GM12878 (cell line): ENCODE measurements around the gene ATP12A. TPM values are rescaled to one million over a fixed set of nuclear protein-coding genes. Genes with fewer than 3 reads are reported as not detected.

Experiments
- ATAC-seq: fragments of 200-7000 bp; cut with Tn5 transposase; 3 replicates; pipeline ENCODE4 v1.9.1; 2020; ENCODE audit warnings: mild to moderate bottlenecking, moderate library complexity
- BruUV-seq: library from RNA; stranded (reverse); fragments of 400-500 nt; replicated peaks from 2 replicates; lab custom pipeline; 2021; lab: Mats Ljungman, UMichigan
- CTCF ChIA-PET: fragments of 300-600 bp; sonication (Branson Sonifier 250); formaldehyde crosslinking; extraction: SDS; loops from one replicate; lab custom pipeline; 2021; ENCODE audit warnings: inconsistent platforms; lab: Yijun Ruan, JAX
- POLR2A ChIA-PET: fragments of 350-600 bp; formaldehyde crosslinking; extraction: SDS; loops from one replicate; lab custom pipeline; 2021; ENCODE audit warnings: inconsistent platforms; lab: Charles Lee
- RAD21 ChIA-PET: fragments of 300-600 bp; sonication (Branson Sonifier 250); formaldehyde crosslinking; loops from one replicate; lab custom pipeline; 2023; ENCODE audit warnings: antibody characterized with exemption; ENCODE audit not compliant: unreplicated experiment; lab: Charles Lee
- SMC1A ChIA-PET: fragments of 300-600 bp; sonication (Branson Sonifier 250); formaldehyde crosslinking; loops from one replicate; lab custom pipeline; 2023; ENCODE audit not compliant: unreplicated experiment, uncharacterized antibody; lab: Charles Lee
- DNase-seq: peaks from one replicate; pipeline ENCODE4 v3.0.0-alpha.2; 2011; ENCODE audit warnings: low read depth, low spot score
- FAIRE-seq: peaks from 3 replicates; lab custom pipeline; 2011; peaks lifted over from hg19 to GRCh38; lab: Jason Lieb, UNC
- H2AFZ ChIP-seq: 2 replicates; pipeline ENCODE4 v1.6.0; 2011; ENCODE audit warnings: low read depth, low read length, control low read depth; ENCODE audit not compliant: control insufficient read depth
- H3K27ac ChIP-seq: 2 replicates; pipeline ENCODE4 v1.5.1; 2011; ENCODE audit warnings: control low read depth; ENCODE audit not compliant: control insufficient read depth, insufficient read depth
- H3K27me3 ChIP-seq, 2 experiments: replicated peaks in 1 of 2; 2 replicates each; pipeline versions ENCODE4 v1.6.0 to v1.6.1; 2011; ENCODE audit warnings: low read length in 1 of 2; ENCODE audit not compliant: control insufficient read depth in 2 of 2, insufficient read depth in 2 of 2
- H3K36me3 ChIP-seq, 2 experiments: 2 replicates each; pipeline ENCODE4 v1.5.1; 2011; ENCODE audit warnings: low read length in 1 of 2; ENCODE audit not compliant: control insufficient read depth in 2 of 2, insufficient read depth in 2 of 2
- H3K4me1 ChIP-seq: 2 replicates; pipeline ENCODE4 v1.6.1; 2011; ENCODE audit warnings: mild to moderate bottlenecking, low read length, moderate library complexity, mixed read lengths; ENCODE audit not compliant: control insufficient read depth, insufficient read depth
- H3K4me2 ChIP-seq: 2 replicates; pipeline ENCODE4 v1.6.0; 2011; ENCODE audit warnings: control low read depth; ENCODE audit not compliant: control insufficient read depth, insufficient read depth
- H3K4me3 ChIP-seq: fragments of 200-600 bp; sonication (generic); 2 replicates; pipeline ENCODE4 v1.5.1; 2016
- H3K79me2 ChIP-seq: 2 replicates; pipeline ENCODE4 v1.6.0; 2011; ENCODE audit warnings: low read length; ENCODE audit not compliant: control insufficient read depth, insufficient read depth
- H3K9ac ChIP-seq: 2 replicates; pipeline ENCODE4 v1.8.0; 2011; ENCODE audit warnings: low read length, control low read depth, mixed read lengths; ENCODE audit not compliant: control insufficient read depth, insufficient read depth
- H3K9me3 ChIP-seq: replicated peaks from 3 replicates; pipeline ENCODE4 v1.5.1; 2011; ENCODE audit warnings: mild to moderate bottlenecking, low read length; ENCODE audit not compliant: control insufficient read depth, insufficient read depth
- H4K20me1 ChIP-seq: 2 replicates; pipeline ENCODE4 v1.6.0; 2011; ENCODE audit not compliant: control insufficient read depth, insufficient read depth
- BCL11A ChIP-seq: IDR thresholded peaks from 2 replicates; pipeline ENCODE4 v1.6.1; 2011; ENCODE audit warnings: low read depth, low read length
- BCL3 ChIP-seq: IDR thresholded peaks from 2 replicates; pipeline ENCODE4 v1.6.1; 2011; ENCODE audit warnings: borderline replicate concordance, low read depth, mild to moderate bottlenecking, moderate library complexity, low read length; ENCODE audit not compliant: insufficient read depth, poor library complexity, severe bottlenecking
- CBFB ChIP-seq: IDR thresholded peaks from 2 replicates; pipeline ENCODE4 v1.6.1; 2016; ENCODE audit warnings: antibody characterized with exemption, low read depth
- CHD2 ChIP-seq: IDR thresholded peaks from 2 replicates; pipeline ENCODE4 v1.6.1; 2011; ENCODE audit warnings: low read depth, low read length, improper control_type of control experiment, borderline replicate concordance
- MAX ChIP-seq: IDR thresholded peaks from 2 replicates; pipeline ENCODE4 v1.6.1; 2012; ENCODE audit warnings: low read depth, low read length, improper control_type of control experiment
- NBN ChIP-seq: fragments of 450-650 bp; IDR thresholded peaks from 2 replicates; pipeline ENCODE4 v1.6.1; 2016
- PKNOX1 ChIP-seq: fragments of 450-650 bp; IDR thresholded peaks from 2 replicates; pipeline ENCODE4 v1.6.1; 2016; ENCODE audit warnings: mild to moderate bottlenecking
- RELA ChIP-seq: fragments of 450-650 bp; IDR thresholded peaks from 2 replicates; pipeline ENCODE4 v1.8.0; 2014; ENCODE audit warnings: borderline replicate concordance; ENCODE audit not compliant: partially characterized antibody
- SKIL ChIP-seq: fragments of 450-650 bp; IDR thresholded peaks from 2 replicates; pipeline ENCODE4 v1.6.1; 2017; ENCODE audit warnings: mild to moderate bottlenecking, low read depth, inconsistent platforms; ENCODE audit not compliant: poor library complexity, severe bottlenecking
- SMARCA5 ChIP-seq: fragments of 450-650 bp; IDR thresholded peaks from 2 replicates; pipeline ENCODE4 v1.6.1; 2017; ENCODE audit warnings: mild to moderate bottlenecking
- TCF12 ChIP-seq: IDR thresholded peaks from 2 replicates; pipeline ENCODE4 v1.6.1; 2011; ENCODE audit warnings: low read depth, mild to moderate bottlenecking, low read length
- USF1 ChIP-seq: IDR thresholded peaks from 2 replicates; pipeline ENCODE4 v1.6.1; 2011; ENCODE audit warnings: borderline replicate concordance, low read depth, mild to moderate bottlenecking, moderate library complexity, mixed read lengths, low read length; ENCODE audit not compliant: insufficient read depth; ENCODE audit errors: extremely low read length
- USF2 ChIP-seq: IDR thresholded peaks from 2 replicates; pipeline ENCODE4 v1.6.1; 2011; ENCODE audit warnings: low read depth, low read length, improper control_type of control experiment, borderline replicate concordance
- WRNIP1 ChIP-seq: IDR thresholded peaks from 2 replicates; pipeline ENCODE4 v1.6.1; 2011; ENCODE audit warnings: low read depth, low read length, improper control_type of control experiment, borderline replicate concordance
- YY1 ChIP-seq: IDR thresholded peaks from 2 replicates; pipeline ENCODE4 v1.6.1; 2011; ENCODE audit warnings: low read depth, mild to moderate bottlenecking, low read length
- ZNF207 ChIP-seq: fragments of 450-650 bp; IDR thresholded peaks from 2 replicates; pipeline ENCODE4 v1.6.1; 2014; ENCODE audit warnings: antibody characterized with exemption, mild to moderate bottlenecking, borderline replicate concordance
- ZSCAN29 ChIP-seq: fragments of 450-650 bp; IDR thresholded peaks from 2 replicates; pipeline ENCODE4 v1.6.1; 2017; ENCODE audit warnings: mild to moderate bottlenecking, moderate library complexity
- WGBS: methylation state at CpG from one replicate; pipeline ENCODE4 v1.1.6; 2016; ENCODE audit warnings: low lambda C conversion rate; ENCODE audit not compliant: insufficient replicate concordance, insufficient coverage; ENCODE audit errors: missing lambda C conversion rate; 5-methylcytosine and 5-hydroxymethylcytosine counted together
- in situ Hi-C: fragments of 300-500 bp; cut with MboI; formaldehyde crosslinking; loops from 9 replicates; pipeline ENCODE4 v1.14.3; 2018; ENCODE audit warnings: mixed read lengths
- intact Hi-C: fragments of 100-400 bp; cut with micrococcal nuclease; formaldehyde crosslinking; loops from one replicate; pipeline ENCODE4 v1.14.2; 2022; ENCODE audit not compliant: unreplicated experiment
- polyA plus RNA-seq, 11 experiments: library from polyadenylated mRNA; depleted of rRNA in 4 of 11; unstranded in 6 of 11; stranded (reverse) in 5 of 11; fragments of >200 nt; fragmentation: Nextera tagmentation in 4 of 11; fragmentation: Illumina TruSeq in 1 of 11; extraction: Ambion mirVana in 4 of 11; extraction: Trizol in 1 of 11; gene quantifications; 1 replicate in 1 of 11; 2 replicates in 10 of 11; pipeline versions ENCODE4 v1.2.1 to v1.2.3, GENCODE V29; 2011 to 2016; ENCODE audit warnings: inconsistent platforms in 2 of 11, missing spikeins in 2 of 11, low read depth in 1 of 11
- total RNA-seq, 4 experiments: library from RNA; depleted of rRNA in 3 of 4; stranded (reverse); fragments of >200 nt in 3 of 4; fragmentation: Illumina TruSeq in 1 of 4; extraction: Trizol in 1 of 4; gene quantifications; 2 replicates each; pipeline versions ENCODE4 v1.2.1 to v1.2.3, GENCODE V29; 2013 to 2021

ATP12A gene
- total and polyA plus RNA-seq, 10 of the 15 experiments (the other 5 are each of a cell fraction or from before 2014, with no cell fraction given), result 0.02 to 0.08 (median 0.04) TPM; not detected in 6

GRCh38 chr13:24723206-24723605 is 43.0 kb downstream of the ATP12A start:
- no peak for FAIRE-seq
- ChIA-PET RAD21 (no interaction called here), POLR2A (no interaction called here), SMC1A (interaction anchor here (0.7 to 1.6 kb wide), 4 partner anchors 9 to 144 kb away, joined by 3 to 4 read pairs (median 4); no protein-coding TSS in a partner anchor), CTCF (interaction anchor here (0.6 to 1.3 kb wide), 5 partner anchors 26 to 246 kb away, joined by 3 to 4 read pairs (median 3); no protein-coding TSS in a partner anchor)
- no peak overlapping the region for H3K4me3 ChIP-seq
- H3K4me1 ChIP-seq, result no peaks in the 10 kb centered on the region
- H3K27me3 ChIP-seq, result peaks cover 0 to 3% of the 10 kb centered on the region in 2 experiments; a peak in 1 of 4 replicates
- no TSS peak for BruUV-seq
- in situ Hi-C loops (no loop called here), intact Hi-C loops (no loop called here)
- WGBS, result 47% methylated on average over 12 of the region's 12 CpGs
- no peak overlapping the region for H2AFZ ChIP-seq
- no peak overlapping the region for H3K9ac ChIP-seq
- no peaks in the 10 kb centered on the region for H4K20me1 ChIP-seq
- H3K27ac ChIP-seq, result no peak overlapping the region
- DNase-seq, result no peak
- H3K36me3 ChIP-seq, result no peaks in the 10 kb centered on the region
- ATAC-seq, result no peak
- no peaks in the 10 kb centered on the region for H3K9me3 ChIP-seq
- H3K79me2 ChIP-seq, result no peaks in the 10 kb centered on the region
- no peak overlapping the region for H3K4me2 ChIP-seq
- TF ChIP-seq BCL3 (no peak), ZSCAN29 (no peak), USF2 (no peak), SMARCA5 (no peak), WRNIP1 (no peak), USF1 (no peak), CHD2 (no peak), BCL11A (no peak), TCF12 (no peak), MAX (no peak), NBN (no peak), RELA (no peak), YY1 (no peak), PKNOX1 (no peak), CBFB (no peak), ZNF207 (no peak), SKIL (no peak)
